GM21786 (cell line): ENCODE measurements around the gene FTSJ1.

Source experiments
- ATAC-seq: cut with Tn5 transposase; IDR thresholded peaks from one replicate; pipeline ENCODE4 v1.9.1; 2021; ENCODE audit not compliant: unreplicated experiment

The FTSJ1 gene

DNA sequence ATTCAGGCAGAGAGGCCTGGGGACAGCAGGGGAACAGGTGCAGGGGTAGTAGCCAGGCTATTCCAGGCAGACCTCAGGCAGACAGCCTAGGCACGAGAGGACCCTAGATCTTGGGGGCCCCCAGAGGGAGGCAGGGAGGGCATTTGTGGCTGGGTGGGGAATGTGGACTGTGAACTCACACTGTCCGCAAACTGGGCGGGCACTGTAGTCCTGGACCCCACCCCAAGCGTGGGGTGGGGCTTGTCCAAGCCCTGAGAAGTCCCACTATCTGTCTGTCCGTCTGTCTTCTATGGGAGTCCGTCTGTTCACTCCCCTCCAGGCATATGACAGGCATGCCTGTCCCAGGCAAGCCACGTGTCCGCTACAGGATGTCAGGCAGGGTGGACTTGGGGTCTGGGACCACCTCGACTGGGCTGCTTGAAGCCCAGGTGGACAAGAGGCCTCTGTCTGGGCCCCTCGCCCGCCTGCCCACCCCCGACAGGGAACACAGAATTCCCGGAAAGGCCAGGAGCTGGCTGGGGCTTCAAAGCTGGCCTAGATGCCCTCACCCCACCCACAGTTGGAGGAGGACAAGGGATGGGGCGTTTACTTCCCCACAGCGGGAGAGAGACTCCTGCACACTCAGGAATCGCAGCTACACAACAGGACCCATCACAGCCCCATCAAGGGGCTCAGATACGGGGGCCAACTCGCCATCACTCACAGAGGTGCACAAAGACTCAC is 5.7 kb upstream of the FTSJ1 start, which contains the start of gene SLC38A5:
Gene SLC38A5 (minus strand): TSS at position 151 of the 723 bp plus-strand sequence. CDS start 2,336 bp downstream, outside the sequence.
- ATAC-seq: no peak

GRCh38 chrX:48470833-48471118 is 5.2 kb upstream of the FTSJ1 start:
- no peak for ATAC-seq

DNA sequence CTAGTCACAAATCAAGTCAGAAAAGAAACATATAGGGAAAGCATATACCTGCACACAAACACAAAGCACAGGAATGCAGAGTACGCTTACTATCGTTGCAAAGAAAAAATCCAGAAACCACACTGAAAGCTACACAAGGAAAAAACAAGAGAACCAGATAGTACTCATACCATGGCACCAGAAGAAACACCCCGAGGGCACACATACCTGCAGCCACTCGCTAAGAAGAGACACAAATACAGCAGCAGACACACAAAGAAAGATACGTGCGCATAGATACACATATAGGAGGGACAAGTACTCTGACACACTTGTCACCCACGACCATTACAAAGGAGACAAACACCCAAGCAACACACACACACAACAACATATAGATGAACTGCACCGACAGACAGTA is 4.5 kb upstream of the FTSJ1 start:
- no peak for ATAC-seq

- no peak for ATAC-seq
Observed at GRCh38 chrX:48472225-48472624, 3.8 kb upstream of the FTSJ1 start.

DNA sequence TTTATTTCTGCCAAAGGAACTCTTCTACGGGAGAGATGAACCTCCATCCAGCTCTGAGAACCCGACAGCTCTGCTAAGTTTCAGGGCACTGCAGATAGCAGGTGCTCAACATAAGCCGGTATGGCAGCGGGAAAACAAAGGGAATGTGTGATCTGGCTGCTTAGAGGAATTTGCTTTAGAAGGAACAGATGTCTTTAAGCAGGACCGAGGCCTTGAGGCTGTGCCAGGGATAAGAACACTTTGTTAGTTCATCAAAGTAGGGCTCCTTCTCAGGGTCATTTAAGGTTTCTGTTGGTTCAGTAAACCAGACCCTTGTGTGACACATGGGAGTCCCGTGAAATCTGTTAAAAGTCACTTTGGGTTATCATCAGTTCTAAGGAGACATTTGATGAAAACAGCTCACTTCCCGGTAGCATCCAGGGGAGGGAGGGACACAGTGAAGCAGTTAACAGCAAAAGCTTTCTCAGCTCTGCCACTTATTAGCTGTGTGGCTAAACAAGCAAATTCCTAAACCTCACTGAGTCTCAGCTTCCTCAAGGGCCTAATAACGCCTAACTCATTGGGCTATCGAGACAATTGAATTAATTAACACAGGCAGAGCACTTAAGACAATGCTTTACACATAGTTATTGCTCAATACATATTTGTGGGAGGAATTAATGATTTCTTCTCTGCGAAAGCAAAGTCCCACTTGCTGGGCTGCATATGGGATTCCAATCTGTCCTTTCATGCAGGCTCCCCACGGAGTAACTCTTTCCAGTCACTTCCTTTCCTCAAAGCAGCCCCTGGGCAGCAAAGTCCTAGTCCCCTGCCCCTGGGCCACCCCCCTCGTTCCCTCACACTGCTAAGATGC is 2.9 kb upstream of the FTSJ1 start:
- ATAC-seq: no peak

DNA sequence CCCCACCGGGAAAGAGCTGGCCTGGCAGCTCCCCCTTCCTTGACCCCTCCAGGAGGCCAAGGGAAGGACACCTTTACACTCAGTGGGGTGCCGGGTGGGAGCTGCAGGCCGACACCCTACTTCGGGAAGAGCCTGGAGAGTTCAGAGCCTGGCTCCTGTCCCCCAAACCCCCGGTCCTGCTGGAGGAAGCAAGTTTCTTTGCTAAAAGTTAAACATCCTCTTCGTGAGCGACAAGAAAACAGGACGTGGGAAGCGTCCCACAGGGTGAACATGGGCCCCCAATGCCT is 2.4 kb upstream of the FTSJ1 start:
- no peak for ATAC-seq

- ATAC-seq: no peak
Observed at GRCh38 chrX:48474127-48474526, 1.9 kb upstream of the FTSJ1 start.

DNA sequence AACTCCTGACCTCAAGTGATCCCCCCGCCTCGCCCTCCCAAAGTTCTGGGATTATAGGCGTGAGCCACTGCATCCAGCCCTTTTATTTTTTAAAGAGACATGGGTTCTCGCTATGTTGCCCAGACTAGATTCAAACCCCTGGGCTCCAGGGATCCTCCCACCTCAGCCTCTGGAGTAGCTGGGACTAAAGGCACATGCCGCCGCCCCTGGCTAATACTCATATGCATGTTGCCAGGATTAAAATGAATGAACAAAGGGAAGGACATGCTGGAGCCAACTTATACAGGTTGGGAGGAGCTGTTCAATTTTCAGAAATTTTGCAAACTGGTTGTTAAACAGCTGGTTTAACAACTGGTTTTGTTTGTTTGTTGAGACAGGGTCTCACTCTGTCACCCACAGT is 1.4 kb upstream of the FTSJ1 start:
- ATAC-seq: no peak

DNA sequence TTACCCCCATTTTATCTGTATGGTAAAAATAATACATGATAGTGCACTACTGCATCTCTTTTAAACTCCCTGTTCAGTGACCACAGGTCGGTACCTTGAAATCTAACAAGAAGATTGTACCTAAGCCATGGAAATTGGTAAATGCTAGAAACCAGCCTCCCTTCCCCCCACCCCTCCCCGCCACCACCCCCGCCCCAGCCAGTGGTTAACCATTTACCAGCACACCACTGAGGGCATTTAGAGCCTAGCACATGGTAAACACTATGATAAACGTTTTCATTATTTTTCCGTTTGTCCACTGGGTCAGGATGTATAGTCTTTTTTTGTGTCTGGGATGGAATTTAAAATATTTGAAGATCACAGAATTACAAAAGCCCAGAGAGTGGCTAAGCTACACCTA is 703 bp upstream of the FTSJ1 start:
- ATAC-seq: no peak

DNA sequence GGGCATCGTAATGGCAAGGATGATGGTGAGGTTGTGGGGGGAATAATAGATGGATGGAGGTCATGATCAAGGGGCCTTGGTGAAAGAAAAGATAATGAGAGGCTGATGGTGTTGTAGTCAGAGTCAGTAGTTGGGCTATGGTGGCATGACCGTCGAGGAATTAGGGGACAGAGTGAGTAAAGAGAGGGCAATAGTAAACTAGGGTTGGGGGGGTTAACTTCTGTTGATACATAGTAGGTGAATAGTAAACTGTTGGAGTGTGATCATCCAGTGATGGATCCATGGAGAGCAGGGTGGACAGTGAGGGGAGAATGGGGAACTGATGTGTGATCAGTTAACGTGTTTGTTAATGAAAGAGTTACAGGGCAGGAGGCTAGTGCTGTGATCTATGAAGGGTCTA is 920 bp downstream of the FTSJ1 start:
- no peak for ATAC-seq

- ATAC-seq: no peak
Observed at GRCh38 chrX:48477960-48478755, 2.2 kb downstream of the FTSJ1 start.

- ATAC-seq: no peak
Observed at GRCh38 chrX:48478806-48479205, 2.8 kb downstream of the FTSJ1 start.

DNA sequence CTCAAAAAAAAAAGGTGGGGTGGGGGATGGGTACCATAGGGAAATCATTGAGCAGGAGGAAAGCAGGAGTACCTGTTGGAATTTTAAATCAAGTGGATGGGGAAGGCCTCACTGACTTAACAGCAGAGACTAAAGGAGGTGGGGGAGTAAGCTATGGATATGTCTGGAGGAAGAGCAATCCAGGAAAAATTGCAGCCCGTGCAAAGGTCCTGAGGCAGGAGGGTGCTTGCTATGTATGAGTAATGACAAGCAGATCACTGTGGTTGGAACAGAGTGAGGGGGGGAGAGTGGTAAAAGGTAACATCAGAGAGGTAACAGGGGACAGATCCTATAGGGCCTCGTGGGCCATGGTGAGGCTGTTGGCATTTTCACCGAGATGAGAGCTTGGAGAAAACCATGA is 4.1 kb downstream of the FTSJ1 start:
- ATAC-seq: no peak

- ATAC-seq: no peak
Observed at GRCh38 chrX:48480583-48480982, 4.6 kb downstream of the FTSJ1 start.

- no peak for ATAC-seq
Observed at GRCh38 chrX:48482526-48482925, 6.5 kb downstream of the FTSJ1 start.

DNA sequence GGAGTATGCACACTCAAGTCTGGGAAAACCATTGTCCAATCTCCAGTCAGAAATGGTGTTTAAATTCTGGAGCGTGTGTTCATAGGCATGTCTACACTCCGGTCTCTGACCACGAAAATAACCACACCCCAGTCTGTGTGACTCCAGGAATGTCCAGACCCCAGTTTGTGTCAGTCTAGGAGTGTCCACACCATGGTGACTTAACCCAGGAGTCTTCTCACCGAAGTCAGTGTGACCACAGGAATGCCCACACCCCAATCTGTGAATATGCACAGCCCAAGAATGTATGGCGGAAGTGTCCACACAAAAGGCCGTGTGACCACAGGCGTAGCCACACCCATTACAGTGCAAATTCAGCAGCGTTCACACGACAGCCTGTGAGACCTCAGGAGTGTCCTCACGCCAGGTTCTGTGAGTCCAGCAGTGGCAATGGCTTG is 11.4 kb downstream of the FTSJ1 start:
- ATAC-seq: no peak

- ATAC-seq: no peak
Observed at GRCh38 chrX:48488034-48488433, 12.0 kb downstream of the FTSJ1 start.

DNA sequence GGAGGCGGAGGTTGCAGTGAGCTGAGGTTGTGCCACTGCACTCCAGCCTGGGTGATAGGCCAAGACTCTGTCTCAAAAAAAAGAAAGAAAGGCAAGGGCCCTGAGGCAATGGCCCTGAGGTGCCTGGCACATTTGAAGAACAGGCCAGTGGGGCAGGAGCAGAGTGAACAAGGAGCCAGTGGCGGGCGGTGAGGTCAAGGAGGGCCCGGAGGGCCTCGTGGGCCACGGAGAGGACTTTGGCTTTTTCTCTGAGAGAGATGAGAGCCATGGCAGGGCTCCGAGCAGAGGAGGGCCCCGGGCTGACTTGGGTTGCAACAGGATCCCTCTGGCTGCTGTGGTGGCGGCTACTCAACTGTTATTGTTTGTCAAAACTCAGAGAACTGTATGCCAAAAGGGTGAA is 13.3 kb downstream of the FTSJ1 start:
- no peak for ATAC-seq

GRCh38 chrX:48489892-48490291 is 13.9 kb downstream of the FTSJ1 start:
- no peak for ATAC-seq

- ATAC-seq: no peak
Observed at GRCh38 chrX:48490661-48491060, 14.7 kb downstream of the FTSJ1 start.

DNA sequence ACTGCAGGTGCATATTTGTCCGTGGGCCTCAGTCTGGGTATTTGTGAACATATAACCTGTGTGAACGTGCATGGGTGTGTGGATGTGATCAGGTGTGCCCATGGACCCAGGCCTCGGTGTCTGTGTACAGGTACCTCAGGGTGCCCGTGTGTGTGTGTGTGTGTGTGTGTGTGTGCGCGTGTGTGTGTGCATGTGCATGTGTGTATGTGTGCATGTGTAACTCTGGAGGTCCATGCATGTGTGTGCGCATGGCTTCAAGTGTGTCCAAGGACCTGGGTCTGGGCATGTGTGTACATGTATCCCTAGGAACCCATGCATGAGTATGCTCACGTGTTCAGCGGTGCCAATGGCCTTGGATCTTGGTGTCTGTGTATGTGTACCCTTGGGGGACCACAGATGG is 15.8 kb downstream of the FTSJ1 start:
- ATAC-seq: no peak
